GM19324 (cell line): ENCODE results near the gene MOGAT3.
"Not testable (repeated sequence)": the region's sequence is repeated elsewhere in the genome, so short reads cannot be mapped to it uniquely, and the experiment has no call there.

Source experiments
- ATAC-seq: cut with Tn5 transposase; IDR thresholded peaks from one replicate; pipeline ENCODE4 v1.9.1; 2021; ENCODE audit warnings: mild to moderate bottlenecking, moderate library complexity; ENCODE audit not compliant: unreplicated experiment, low FRiP score

Gene MOGAT3

GRCh38 chr7:101205901-101206664, 5.2 kb upstream of the MOGAT3 start:
- ATAC-seq, result no peak

GRCh38 chr7:101203740-101204738, 3.2 kb upstream of the MOGAT3 start:
- not testable (repeated sequence) for ATAC-seq

- ATAC-seq, result no peak
These were observed 1.7 kb upstream of the MOGAT3 start for GRCh38 chr7:101202603-101202918.

GRCh38 chr7:101201695-101202602, 1.1 kb upstream of the MOGAT3 start:
- no peak for ATAC-seq

GRCh38 chr7:101200504-101200861, 353 bp downstream of the MOGAT3 start:
- ATAC-seq, result no peak

GRCh38 chr7:101199522-101199921, 1.3 kb downstream of the MOGAT3 start:
- not testable (repeated sequence) for ATAC-seq

GRCh38 chr7:101198476-101198875, 2.4 kb downstream of the MOGAT3 start:
- no peak for ATAC-seq

GRCh38 chr7:101197991-101198390, 2.8 kb downstream of the MOGAT3 start:
- ATAC-seq, result no peak

- no peak for ATAC-seq
These were observed 5.0 kb downstream of the MOGAT3 start for GRCh38 chr7:101195884-101196283.

GRCh38 chr7:101189109-101189508, 11.7 kb downstream of the MOGAT3 start:
- ATAC-seq, result no peak

- no peak for ATAC-seq
These were observed 13.9 kb downstream of the MOGAT3 start for GRCh38 chr7:101186844-101187428.

GRCh38 chr7:101186194-101186593, 14.6 kb downstream of the MOGAT3 start:
- no peak for ATAC-seq

- no peak for ATAC-seq
These were observed 15.5 kb downstream of the MOGAT3 start for GRCh38 chr7:101185258-101185839.

GRCh38 chr7:101180130-101180755, 20.6 kb downstream of the MOGAT3 start, which contains the start of gene NAT16:
NAT16 (minus strand) TSS chr7:101180293; CDS start chr7:101174807, 5,486 bp downstream.
- no peak for ATAC-seq

GRCh38 chr7:101179713-101180112, 21.1 kb downstream of the MOGAT3 start:
- no peak for ATAC-seq

GRCh38 chr7:101179117-101179516, 21.7 kb downstream of the MOGAT3 start:
- ATAC-seq, result no peak

- ATAC-seq, result no peak
These were observed 23.2 kb downstream of the MOGAT3 start for GRCh38 chr7:101177644-101178043.

- no peak for ATAC-seq
These were observed 25.2 kb downstream of the MOGAT3 start for GRCh38 chr7:101175664-101176063.

GRCh38 chr7:101174322-101174854, 26.4 kb downstream of the MOGAT3 start:
- ATAC-seq, result no peak
